GM19043 (cell line): Measurements from ENCODE around the gene ZNF345.
A peak's percentile ranks its signal among the peaks of the same experiment; 100 is the strongest.

Experiments
- ATAC-seq: cut with Tn5 transposase; IDR thresholded peaks from one replicate; pipeline ENCODE4 v1.9.1; 2021; ENCODE audit warnings: low read depth; ENCODE audit not compliant: unreplicated experiment

Gene ZNF345

GRCh38 chr19:36850559-36851442 lies at the start of gene ZNF345:
Gene ZNF345 (plus strand): TSS chr19:36850876. CDS start chr19:36876831, 25,955 bp downstream.
- peak; percentile 78 for ATAC-seq

- ATAC-seq = no peak
Observed at GRCh38 chr19:36805364-36805763, 45.3 kb upstream of the ZNF345 start.

GRCh38 chr19:36807029-36807428 lies 43.6 kb upstream of the ZNF345 start:
- no peak for ATAC-seq

GRCh38 chr19:36819130-36819630 lies 31.5 kb upstream of the ZNF345 start:
- no peak for ATAC-seq

GRCh38 chr19:36821758-36822157 lies 28.9 kb upstream of the ZNF345 start:
- ATAC-seq = no peak

GRCh38 chr19:36833430-36833829 lies 17.2 kb upstream of the ZNF345 start:
- no peak for ATAC-seq

- ATAC-seq = no peak
Observed at GRCh38 chr19:36837176-36837905, 13.3 kb upstream of the ZNF345 start.

- ATAC-seq = peak; percentile 86
Observed at GRCh38 chr19:36837906-36838783, 12.5 kb upstream of the ZNF345 start, which contains the start of gene ZNF790. Gene ZNF790 (minus strand): TSS chr19:36838387. CDS start chr19:36825619, 12,768 bp downstream.

- ATAC-seq = no peak
Observed at GRCh38 chr19:36838784-36839324, 11.8 kb upstream of the ZNF345 start.

GRCh38 chr19:36847968-36848367 lies 2.7 kb upstream of the ZNF345 start:
- no peak for ATAC-seq

- peak; percentile 81 for ATAC-seq
Observed at GRCh38 chr19:36849701-36850558, 746 bp upstream of the ZNF345 start.

- ATAC-seq = no peak
Observed at GRCh38 chr19:36851898-36852297, 1.2 kb downstream of the ZNF345 start.

GRCh38 chr19:36876993-36877938 lies 26.6 kb downstream of the ZNF345 start:
- no peak for ATAC-seq

- no peak for ATAC-seq
Observed at GRCh38 chr19:36891768-36892357, 41.2 kb downstream of the ZNF345 start.

- ATAC-seq = no peak
Observed at GRCh38 chr19:36894849-36895383, 44.2 kb downstream of the ZNF345 start.

GRCh38 chr19:36898422-36898821 lies 47.7 kb downstream of the ZNF345 start:
- ATAC-seq = no peak
